Astrocyte of the hippocampus (primary cell): Measurements from ENCODE around the gene CCDC191.
A peak's percentile ranks its signal among the peaks of the same experiment; 100 is the strongest.

ENCODE experiments used
- DNase-seq: peaks from one replicate; pipeline ENCODE4 v3.0.0; 2011; ENCODE audit warnings: low read depth, low spot score

The CCDC191 gene

GRCh38 chr3:114057011-114057347 is 653 bp upstream of the CCDC191 start:
- no peak for DNase-seq

DNA sequence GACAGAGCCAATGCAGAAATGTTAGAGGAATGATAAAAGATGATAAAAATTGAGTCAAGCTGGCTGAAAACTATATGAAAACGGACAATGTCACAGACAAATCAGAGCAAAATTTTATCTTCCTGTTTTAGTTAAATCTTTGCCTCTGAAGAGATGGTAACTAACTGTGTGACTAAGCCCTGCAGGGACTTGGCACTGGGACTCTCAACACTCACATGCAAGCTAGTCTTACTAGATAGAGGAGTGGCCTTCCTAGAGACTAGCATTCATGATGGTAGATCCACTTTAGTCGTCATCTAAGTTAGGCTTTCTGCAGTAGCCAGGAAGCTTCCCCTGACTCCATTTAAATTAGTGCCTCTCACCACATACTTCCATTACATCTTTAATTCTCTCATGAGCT is 4.1 kb downstream of the CCDC191 start:
- DNase-seq, result no peak

DNA sequence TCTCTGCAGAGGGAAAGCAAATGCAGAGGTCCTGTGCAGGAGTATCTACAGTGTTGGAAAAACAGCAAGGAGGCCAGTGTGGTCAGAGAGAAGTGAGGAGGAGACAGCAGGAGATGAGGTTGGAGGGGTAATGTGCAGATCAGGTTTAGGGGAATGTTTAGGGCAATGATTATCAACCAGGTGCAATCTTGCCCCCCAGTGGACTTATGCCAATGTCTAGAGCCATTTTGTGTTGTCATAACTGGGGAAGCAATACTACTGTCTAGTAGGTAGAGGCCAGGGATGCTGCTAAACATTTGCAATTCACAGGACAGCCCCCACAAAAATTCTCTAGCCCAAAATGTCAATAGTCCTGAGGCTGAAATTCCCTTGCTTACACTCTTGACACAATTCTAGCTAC is 13.1 kb downstream of the CCDC191 start:
- no peak for DNase-seq

DNA sequence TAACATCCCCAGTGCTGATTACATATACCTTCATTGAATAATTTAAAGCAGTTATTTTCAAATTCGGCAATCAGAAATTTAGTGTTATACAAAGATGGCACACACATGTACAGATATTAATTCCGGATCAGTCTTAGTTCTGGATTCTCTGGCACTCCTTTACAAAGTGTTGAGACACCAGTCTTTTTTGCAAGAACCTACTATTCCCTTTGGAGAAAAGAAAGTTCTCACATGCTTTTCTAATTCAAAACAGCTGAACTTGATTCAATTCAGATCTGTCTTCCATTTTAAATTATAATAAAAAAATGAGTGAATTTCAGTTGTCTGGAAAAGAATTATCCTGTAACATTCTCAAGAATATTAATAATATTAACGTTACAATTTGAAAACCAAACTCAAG is 20.4 kb downstream of the CCDC191 start:
- DNase-seq, result no peak

DNA sequence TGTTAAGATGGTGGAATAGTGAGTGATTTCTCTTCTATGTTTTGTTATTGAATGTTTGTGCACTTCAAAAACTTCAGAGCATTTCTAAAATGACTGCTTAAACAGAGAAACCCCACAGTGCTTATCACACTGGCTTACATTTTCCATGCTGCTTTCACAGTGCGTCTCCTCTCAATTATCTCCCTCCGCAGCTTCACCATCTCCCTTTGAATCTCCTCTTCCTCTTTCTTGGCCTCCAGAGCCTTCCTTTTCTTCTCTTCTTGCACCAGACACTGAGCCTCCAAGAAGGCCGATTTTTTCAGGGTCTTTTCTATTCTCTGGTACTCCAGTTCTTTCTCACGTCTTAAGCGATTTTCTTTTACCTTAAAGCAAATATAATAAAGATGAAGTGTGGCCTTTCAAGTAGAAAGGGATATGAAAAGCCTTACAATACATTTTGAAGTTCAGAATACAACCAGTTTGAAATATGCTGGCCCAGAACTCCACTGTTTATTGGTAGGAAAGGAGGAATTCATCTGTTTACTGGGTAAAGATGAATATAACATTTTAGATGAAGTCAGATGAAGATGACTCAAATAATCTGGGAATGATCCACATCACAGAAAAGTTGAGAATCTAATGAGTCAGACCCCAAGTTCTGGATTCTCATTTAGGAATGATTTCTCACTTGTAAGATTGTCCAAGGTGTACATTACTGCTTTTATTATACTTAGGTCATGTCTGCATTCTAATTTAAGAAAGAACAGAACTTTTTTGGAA is 21.4 kb downstream of the CCDC191 start:
- no peak for DNase-seq

DNA sequence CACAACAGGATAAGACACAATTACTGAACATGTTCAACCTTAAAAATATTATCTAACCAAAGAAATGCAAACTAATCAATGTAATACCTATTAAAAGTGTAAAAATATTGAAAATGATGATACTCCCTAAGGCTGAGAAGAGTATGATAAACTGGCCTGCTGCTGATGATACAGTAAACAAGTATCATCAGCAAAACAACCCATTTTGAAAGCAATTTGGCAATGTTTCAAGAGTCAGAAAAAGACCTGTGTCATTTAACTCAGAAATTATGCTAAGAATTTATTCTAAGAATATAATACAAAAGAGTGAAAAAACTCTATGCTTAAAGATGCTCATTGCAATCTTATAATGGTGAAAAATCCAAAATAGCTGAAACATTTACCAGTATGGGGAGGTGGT is 22.1 kb downstream of the CCDC191 start:
- no peak for DNase-seq

- DNase-seq, result no peak
Measured at GRCh38 chr3:114033721-114034120, 22.6 kb downstream of the CCDC191 start.

DNA sequence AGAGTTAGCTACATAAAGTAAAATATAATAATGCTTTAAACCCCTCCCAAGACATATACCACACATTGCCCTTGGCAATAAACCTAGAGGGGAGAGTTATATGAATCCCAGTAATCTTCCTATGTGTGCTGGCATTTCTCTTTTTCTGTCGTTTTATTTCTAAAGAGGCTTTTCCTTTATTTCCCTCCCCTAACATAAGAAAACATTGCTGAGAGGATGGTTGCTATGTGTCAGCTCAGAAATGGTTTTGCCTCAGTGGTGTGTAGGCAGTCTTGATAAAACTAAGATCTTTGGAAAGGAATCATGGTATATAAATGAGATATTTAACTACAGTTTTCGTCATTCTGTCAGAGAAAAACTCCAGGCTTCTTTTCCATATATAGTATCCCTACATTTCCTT is 30.0 kb downstream of the CCDC191 start:
- no peak for DNase-seq

DNA sequence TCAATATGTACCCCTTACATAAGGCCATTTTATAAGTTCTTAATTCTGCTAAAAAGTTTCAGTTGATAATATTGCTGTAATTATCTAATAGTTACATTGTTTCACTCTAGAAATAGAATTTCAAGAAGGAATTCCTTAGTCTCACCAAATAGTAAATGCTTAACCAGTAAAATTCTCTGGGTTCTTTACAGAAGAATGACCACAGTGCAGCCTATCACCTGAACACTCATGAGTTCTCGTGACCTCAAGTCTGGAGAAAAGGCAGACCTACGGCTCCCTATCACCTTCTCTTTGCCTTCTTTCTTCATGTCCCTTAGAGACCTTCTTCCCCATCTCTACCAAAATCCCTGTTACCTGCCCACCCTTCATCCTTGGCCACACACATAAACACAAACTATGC is 30.9 kb downstream of the CCDC191 start:
- no peak for DNase-seq

DNA sequence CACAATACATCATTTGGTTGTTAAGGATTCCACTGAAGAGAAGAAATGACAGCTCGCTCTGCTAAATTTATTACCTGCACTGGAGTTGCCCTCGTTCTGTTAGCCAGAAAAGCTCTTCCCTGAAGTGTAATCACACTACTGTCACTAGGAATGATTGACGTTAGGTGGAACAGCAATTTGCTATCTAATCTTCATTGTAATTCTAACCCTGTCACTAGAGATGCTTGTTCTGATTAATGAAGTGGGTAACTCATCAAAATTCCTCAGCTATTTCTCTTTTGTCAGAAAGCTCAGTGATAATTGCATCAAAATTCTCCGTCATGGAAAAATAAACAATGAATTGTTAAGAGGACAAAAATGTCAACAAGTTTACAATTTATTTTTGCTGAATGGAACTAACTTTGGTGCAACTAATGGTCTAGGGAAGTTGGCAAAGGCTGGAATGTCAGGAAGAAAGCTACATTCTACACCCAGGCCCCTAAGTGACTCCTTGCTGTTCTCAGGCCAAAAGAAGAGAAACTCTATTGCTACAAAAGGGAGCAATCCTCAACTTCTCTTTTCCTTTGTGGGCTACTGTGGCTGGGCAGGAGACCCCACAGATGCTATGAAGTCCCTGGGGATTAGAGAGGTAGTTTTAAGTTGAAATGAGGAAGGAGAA is 34.1 kb downstream of the CCDC191 start:
- DNase-seq, result peak; percentile 41

GRCh38 chr3:114020907-114021306 is 35.4 kb downstream of the CCDC191 start:
- no peak for DNase-seq

DNA sequence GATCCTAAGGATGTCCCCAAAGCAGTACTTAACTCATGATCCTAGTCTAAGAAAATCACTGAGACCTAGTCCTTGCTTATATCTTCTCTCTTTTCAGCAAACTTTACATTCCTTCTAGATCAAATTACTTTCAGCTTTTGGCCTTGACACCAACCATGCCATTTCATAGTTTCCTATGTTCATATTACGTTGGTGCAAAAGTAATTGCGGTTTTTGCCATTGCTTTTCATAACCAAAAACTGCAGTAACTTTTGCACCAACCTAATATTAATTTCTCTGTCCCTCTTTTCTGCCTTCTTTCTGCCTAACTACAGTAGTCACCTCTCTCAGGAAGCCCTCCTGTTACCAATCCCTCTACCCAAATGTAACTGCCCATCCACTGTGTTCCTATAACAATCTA is 36.8 kb downstream of the CCDC191 start:
- DNase-seq, result no peak

DNA sequence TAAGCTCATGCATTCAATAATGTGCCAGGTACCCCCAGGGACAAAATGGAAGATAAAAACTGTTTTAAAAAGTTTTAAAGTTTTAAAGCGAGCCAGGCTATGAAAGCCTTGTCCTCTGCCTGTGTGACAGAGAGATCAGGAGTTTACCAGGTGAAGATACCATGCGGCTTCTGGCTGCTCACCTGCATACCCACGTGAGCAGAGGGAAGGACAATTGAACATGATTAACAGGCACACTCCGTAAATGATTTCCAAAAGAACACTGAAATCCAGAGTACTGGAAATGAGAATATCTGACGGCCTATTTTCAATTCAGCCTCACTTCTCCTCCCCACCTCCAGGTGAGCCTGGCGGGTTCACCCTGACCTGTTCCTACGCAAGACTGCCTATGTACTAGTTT is 42.1 kb downstream of the CCDC191 start:
- no peak for DNase-seq

DNA sequence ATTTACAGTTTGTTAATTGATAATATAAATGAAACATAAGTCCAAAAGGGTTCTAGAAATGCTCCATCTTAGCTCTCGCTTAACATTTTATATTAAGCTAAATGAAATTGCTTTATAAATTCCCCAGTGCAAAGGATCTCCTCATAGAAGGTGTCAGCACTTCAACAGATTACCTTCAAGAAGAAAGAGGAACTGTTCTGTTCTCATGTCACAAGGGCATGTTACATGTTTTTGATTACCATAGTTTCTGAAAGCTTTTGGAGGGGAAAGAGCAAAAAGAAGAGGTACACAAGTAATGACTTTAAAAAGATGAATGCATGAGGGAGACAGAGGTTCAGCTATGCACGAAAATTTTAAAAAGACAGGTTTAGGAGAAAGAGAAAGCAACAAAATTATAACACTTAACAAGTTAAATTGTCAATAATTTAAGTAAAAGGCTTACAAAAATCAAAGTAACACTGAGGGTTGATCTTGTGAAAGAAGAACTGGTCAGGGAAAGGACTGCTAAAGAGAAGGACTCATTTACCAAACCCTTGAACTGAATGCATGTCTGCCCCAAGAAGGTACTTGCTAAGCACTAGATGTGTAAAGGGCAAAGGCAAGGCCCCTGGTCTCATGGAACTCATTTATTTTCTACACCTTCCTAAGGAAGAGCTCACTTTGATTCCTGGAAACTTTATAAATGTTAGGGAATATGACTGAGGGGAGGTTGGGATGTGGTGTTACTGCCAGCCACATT is 45.1 kb downstream of the CCDC191 start:
- DNase-seq, result no peak

- no peak for DNase-seq
Measured at GRCh38 chr3:114005481-114005880, 50.8 kb downstream of the CCDC191 start.

GRCh38 chr3:113985541-113985940 is 70.8 kb downstream of the CCDC191 start:
- no peak for DNase-seq

DNA sequence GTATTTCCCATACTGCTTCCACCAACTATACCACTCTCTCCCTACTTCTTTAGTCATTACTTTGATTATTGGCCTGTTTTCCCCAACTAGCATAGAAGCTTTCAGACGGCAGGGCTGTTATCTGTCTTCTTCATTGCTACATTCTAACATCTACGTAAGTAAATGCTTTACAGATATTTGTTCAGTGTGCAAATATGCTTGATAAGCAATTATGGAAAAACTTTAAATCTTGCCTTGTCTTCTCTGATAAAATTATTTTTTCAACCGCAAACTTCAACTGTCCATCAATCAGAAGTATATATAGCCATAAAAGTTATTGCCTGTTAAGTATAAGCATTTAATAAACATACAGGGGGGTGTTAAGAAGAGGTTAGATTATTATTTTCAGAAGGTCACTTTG is 72.8 kb downstream of the CCDC191 start:
- no peak for DNase-seq

DNA sequence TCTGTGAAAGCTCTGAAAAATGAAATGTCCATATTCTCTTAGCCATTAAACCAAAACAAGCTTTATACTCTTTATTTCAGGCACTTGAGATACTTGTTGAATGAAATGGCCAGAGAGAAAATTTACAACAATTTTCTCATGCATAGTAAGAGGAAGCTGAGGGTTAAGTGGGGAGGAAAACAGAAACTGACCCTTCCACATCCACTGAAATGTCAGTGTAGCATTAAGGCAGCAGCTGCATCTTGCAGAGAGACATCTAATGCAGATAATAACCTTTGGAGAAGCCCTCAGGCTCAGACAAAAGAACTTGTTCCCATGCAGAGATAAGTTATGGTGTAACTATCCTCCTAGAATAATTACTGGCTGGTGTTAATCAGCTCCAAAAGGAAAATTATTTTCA is 74.5 kb downstream of the CCDC191 start:
- no peak for DNase-seq

DNA sequence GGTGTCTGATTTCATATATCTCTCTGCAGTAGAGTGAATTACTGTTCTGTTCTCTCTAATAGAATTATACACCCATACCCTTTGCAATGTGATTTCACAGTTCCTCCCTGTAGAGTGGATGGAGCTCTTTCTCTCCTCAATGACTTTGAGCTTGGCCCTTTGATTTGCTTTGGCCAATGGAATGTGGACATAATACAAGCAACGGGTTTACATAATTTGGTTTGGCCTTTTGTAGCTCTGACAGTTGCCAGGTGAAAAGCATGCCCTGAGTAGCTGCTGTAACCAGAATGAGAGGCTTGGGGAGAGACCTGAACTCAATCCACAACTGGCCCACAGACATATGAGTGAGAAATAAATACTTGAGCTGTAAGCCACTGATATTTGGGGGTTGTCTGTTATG is 76.4 kb downstream of the CCDC191 start:
- no peak for DNase-seq

GRCh38 chr3:113977822-113978221 is 78.5 kb downstream of the CCDC191 start:
- no peak for DNase-seq

GRCh38 chr3:113968986-113969385 is 87.3 kb downstream of the CCDC191 start:
- DNase-seq, result peak; percentile 18

GRCh38 chr3:113966172-113966571 is 90.2 kb downstream of the CCDC191 start:
- DNase-seq, result no peak

GRCh38 chr3:113963879-113964278 is 92.4 kb downstream of the CCDC191 start:
- DNase-seq, result no peak
